ENCODE measurements around the gene UVRAG. TPM values are rescaled to one million over a fixed set of nuclear protein-coding genes. Genes with fewer than 3 reads are reported as not detected.

Gene UVRAG
- total and polyA plus RNA-seq, 2 donors, result 20.0 to 21.8 TPM

DNA sequence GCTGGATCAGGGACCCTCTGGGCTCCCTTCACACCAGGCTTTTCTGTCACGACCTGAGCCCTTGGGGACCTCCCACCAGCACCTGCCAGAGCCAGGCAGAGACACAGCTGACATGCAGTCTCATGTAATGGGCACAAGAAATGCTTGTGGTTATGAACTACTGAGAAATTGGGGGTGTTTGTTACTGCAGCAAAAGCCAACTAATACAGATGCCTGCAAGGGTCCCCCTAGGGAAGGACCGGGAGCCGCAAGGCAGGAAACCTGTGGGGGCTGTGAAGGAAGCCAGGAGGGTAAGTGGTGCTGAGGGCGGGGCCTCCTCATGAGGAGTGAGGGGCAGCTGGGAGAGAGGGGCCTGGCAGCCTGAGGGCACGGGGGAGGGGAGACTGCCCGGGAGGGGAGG, 374.7 kb downstream of the UVRAG start:
- no peaks in the 10 kb centered on the region for H3K36me3 ChIP-seq (ENCODE audit: control insufficient read depth in 2 of 2, insufficient read depth in 2 of 2, low read length in 1 of 2)
- WGBS, result 76% methylated on average over 6 of the region's 6 CpGs
- no peaks in the 10 kb centered on the region for H3K27me3 ChIP-seq (ENCODE audit: control insufficient read depth in 2 of 2, insufficient read depth in 1 of 2, low read length in 1 of 2)
- no peak overlapping the region for H3K4me3 ChIP-seq (ENCODE audit: low read length in 2 of 2)
- no peaks in the 10 kb centered on the region for H3K9me3 ChIP-seq (ENCODE audit: control insufficient read depth in 2 of 2, insufficient read depth in 1 of 2, low read length in 1 of 2)
- no peak overlapping the region for H3K27ac ChIP-seq (ENCODE audit: low read depth in 1 of 2, low read length in 1 of 2)
- DNase-seq (ENCODE audit: low read depth in 6 of 9, low spot score in 9 of 9), result no peak
- peaks cover 0 to 2% of the 10 kb centered on the region in 2 donors for H3K4me1 ChIP-seq (ENCODE audit: control insufficient read depth in 2 of 2, insufficient read depth in 2 of 2, low read length in 2 of 2)

DNA sequence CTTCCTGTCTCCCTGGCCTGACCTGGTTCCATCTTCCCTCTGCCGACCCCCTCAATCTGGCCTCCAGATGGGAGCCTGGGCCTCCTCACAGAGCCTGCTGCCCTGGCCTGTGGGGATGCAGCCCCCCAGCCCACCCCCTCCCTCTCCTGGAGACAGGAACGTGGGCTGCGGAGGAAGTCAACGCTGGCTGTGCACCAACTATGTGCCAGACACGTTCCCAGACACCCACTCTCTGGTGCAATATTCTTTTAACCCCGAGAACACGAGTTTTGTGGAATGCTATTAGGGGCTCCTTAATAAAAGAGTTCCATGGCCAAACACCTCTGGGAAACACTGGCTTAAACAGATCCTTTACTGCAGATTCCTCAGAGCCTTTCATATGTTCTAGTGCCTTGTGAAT, 375.4 kb downstream of the UVRAG start:
- H3K27ac ChIP-seq (ENCODE audit: low read depth in 1 of 2, low read length in 1 of 2), result no peak overlapping the region
- no peaks in the 10 kb centered on the region for H3K36me3 ChIP-seq (ENCODE audit: control insufficient read depth in 2 of 2, insufficient read depth in 2 of 2, low read length in 1 of 2)
- no peaks in the 10 kb centered on the region for H3K4me1 ChIP-seq (ENCODE audit: control insufficient read depth in 2 of 2, insufficient read depth in 2 of 2, low read length in 2 of 2)
- H3K4me3 ChIP-seq (ENCODE audit: low read length in 2 of 2), result no peak overlapping the region
- H3K27me3 ChIP-seq (ENCODE audit: control insufficient read depth in 2 of 2, insufficient read depth in 1 of 2, low read length in 1 of 2), result no peaks in the 10 kb centered on the region
- no peak for DNase-seq (ENCODE audit: low read depth in 6 of 9, low spot score in 9 of 9)
- 65% methylated on average over 7 of the region's 7 CpGs for WGBS
- H3K9me3 ChIP-seq (ENCODE audit: control insufficient read depth in 2 of 2, insufficient read depth in 1 of 2, low read length in 1 of 2), result no peaks in the 10 kb centered on the region

Other genes with a start within 250 kb of the UVRAG start
- 1.3 TPM for gene MAP6, start 146.2 kb upstream of the UVRAG start, total RNA-seq
- 1.3 TPM for gene MAP6, start 146.2 kb upstream of the UVRAG start, polyA plus RNA-seq
- 0.14 TPM for gene MOGAT2, start 97.4 kb upstream of the UVRAG start, total RNA-seq
- 0.27 TPM for gene MOGAT2, start 97.4 kb upstream of the UVRAG start, polyA plus RNA-seq
- 8.5 TPM for gene DGAT2, start 46.4 kb upstream of the UVRAG start, total RNA-seq
- 5.3 TPM for gene DGAT2, start 46.4 kb upstream of the UVRAG start, polyA plus RNA-seq

Measured in thymus (tissue), 11 donors.